Ishikawa (cell line): ENCODE data around the gene FIGNL2.

ENCODE experiments used
- CEBPB ChIP-seq: IDR thresholded peaks from 2 replicates; pipeline ENCODE4 v1.6.1; 2012
- CREB1 ChIP-seq: IDR thresholded peaks from 2 replicates; pipeline ENCODE4 v1.6.1; 2012; ENCODE audit warnings: low read depth
- EP300 ChIP-seq: IDR thresholded peaks from 2 replicates; pipeline ENCODE4 v1.6.1; 2012; ENCODE audit warnings: borderline replicate concordance
- FOXM1 ChIP-seq: IDR thresholded peaks from 2 replicates; pipeline ENCODE4 v1.6.1; 2012; ENCODE audit warnings: low read depth, borderline replicate concordance
- MAX ChIP-seq: IDR thresholded peaks from 2 replicates; pipeline ENCODE4 v1.6.1; 2012
- NFIC ChIP-seq: IDR thresholded peaks from 2 replicates; pipeline ENCODE4 v1.6.1; 2012
- TAF1 ChIP-seq: IDR thresholded peaks from 2 replicates; pipeline ENCODE4 v1.6.1; 2012; ENCODE audit warnings: low read depth, mild to moderate bottlenecking
- TCF12 ChIP-seq: IDR thresholded peaks from 2 replicates; pipeline ENCODE4 v1.6.1; 2012; ENCODE audit warnings: low read depth
- TEAD4 ChIP-seq: IDR thresholded peaks from 2 replicates; pipeline ENCODE4 v1.6.1; 2012
- USF1 ChIP-seq: IDR thresholded peaks from 2 replicates; pipeline ENCODE4 v1.6.1; 2012
- TF ChIP-seq, protein P1 (sequence below): IDR thresholded peaks from 2 replicates; pipeline ENCODE4 v1.6.1; 2012; ENCODE audit warnings: low read depth, mild to moderate bottlenecking

- TF ChIP-seq, protein P1, sequence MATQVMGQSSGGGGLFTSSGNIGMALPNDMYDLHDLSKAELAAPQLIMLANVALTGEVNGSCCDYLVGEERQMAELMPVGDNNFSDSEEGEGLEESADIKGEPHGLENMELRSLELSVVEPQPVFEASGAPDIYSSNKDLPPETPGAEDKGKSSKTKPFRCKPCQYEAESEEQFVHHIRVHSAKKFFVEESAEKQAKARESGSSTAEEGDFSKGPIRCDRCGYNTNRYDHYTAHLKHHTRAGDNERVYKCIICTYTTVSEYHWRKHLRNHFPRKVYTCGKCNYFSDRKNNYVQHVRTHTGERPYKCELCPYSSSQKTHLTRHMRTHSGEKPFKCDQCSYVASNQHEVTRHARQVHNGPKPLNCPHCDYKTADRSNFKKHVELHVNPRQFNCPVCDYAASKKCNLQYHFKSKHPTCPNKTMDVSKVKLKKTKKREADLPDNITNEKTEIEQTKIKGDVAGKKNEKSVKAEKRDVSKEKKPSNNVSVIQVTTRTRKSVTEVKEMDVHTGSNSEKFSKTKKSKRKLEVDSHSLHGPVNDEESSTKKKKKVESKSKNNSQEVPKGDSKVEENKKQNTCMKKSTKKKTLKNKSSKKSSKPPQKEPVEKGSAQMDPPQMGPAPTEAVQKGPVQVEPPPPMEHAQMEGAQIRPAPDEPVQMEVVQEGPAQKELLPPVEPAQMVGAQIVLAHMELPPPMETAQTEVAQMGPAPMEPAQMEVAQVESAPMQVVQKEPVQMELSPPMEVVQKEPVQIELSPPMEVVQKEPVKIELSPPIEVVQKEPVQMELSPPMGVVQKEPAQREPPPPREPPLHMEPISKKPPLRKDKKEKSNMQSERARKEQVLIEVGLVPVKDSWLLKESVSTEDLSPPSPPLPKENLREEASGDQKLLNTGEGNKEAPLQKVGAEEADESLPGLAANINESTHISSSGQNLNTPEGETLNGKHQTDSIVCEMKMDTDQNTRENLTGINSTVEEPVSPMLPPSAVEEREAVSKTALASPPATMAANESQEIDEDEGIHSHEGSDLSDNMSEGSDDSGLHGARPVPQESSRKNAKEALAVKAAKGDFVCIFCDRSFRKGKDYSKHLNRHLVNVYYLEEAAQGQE, result no peak
- no peak for TF ChIP-seq MAX
- TF ChIP-seq CREB1, result no peak
- TF ChIP-seq EP300, result no peak
- no peak for TF ChIP-seq NFIC
- no peak for TF ChIP-seq TAF1
- TF ChIP-seq CEBPB, result no peak
- TF ChIP-seq TEAD4, result no peak
- no peak for TF ChIP-seq FOXM1
- TF ChIP-seq USF1, result no peak
- no peak for TF ChIP-seq TCF12
These were observed 45.3 kb upstream of the FIGNL2 start for GRCh38 chr12:51893786-51894185.
